ENCODE measurements around the gene DCLK2. TPM values are rescaled to one million over a fixed set of nuclear protein-coding genes. Genes with fewer than 3 reads are reported as not detected.
A peak's percentile ranks its signal among the peaks of the same experiment; 100 is the strongest.

The DCLK2 gene
- total and polyA plus RNA-seq, 2 of the 8 experiments (the other 6 are each of a cell fraction or from before 2014, with no cell fraction given) = 0.32 to 0.37 TPM

DNA sequence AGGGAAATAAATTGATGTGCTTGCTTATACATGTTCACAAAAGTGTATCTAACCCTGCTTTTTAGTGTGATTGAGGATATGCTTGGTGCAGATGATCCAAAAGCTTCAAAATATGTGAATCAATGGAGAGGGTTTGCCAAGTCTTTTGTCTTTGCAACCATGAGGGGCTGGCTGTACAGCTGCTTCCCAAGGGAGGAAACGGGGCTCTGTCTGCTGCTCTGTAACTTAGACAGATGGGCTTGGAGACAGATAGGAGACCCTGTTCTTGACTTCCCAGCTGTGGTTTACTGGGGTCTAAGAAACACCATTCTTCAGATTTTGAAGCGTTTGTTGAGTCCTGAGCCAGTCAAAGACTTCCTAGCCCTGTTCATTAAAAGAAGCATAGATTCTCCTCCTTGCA, 152.3 kb downstream of the DCLK2 start:
- no peak overlapping the region for H2BK5ac ChIP-seq (ENCODE audit: low read depth, low read length)
- H4K91ac ChIP-seq (replicated peaks; ENCODE audit: insufficient read length, low read length) = no peak overlapping the region
- H3K4me3 ChIP-seq (ENCODE audit: extremely low read depth in 1 of 4, insufficient read depth in 2 of 4, low read depth in 3 of 4, low read length in 4 of 4) = no peak overlapping the region
- no peak overlapping the region for H3K56ac ChIP-seq (replicated peaks; ENCODE audit: insufficient read length, low read depth, low read length)
- no peak overlapping the region for H2BK120ac ChIP-seq (replicated peaks; ENCODE audit: low read depth, low read length)
- H3K4me2 ChIP-seq (ENCODE audit: insufficient read depth in 1 of 2, low read depth in 2 of 2, low read length in 2 of 2) = no peak overlapping the region
- H2AFZ ChIP-seq (ENCODE audit: low read length) = no peak overlapping the region
- FAIRE-seq (no peak), DNase-seq (ENCODE audit: low read depth in 1 of 2, low spot score in 2 of 2) (no peak)
- no peaks in the 10 kb centered on the region for H3K9me3 ChIP-seq (ENCODE audit: insufficient read depth in 2 of 2, low read depth in 1 of 2, low read length in 1 of 2)
- H3K79me2 ChIP-seq (ENCODE audit: control insufficient read depth in 1 of 2, insufficient read depth in 2 of 2, low read length in 2 of 2) = no peaks in the 10 kb centered on the region
- no peak overlapping the region for H4K8ac ChIP-seq (ENCODE audit: extremely low read depth, insufficient read depth, low read length)
- no peaks in the 10 kb centered on the region for H3K27me3 ChIP-seq (replicated peaks in 1 of 4; ENCODE audit: control insufficient read depth in 3 of 4, extremely low read depth in 1 of 4, insufficient read depth in 3 of 4, low read length in 3 of 4)
- no peak overlapping the region for H3K9ac ChIP-seq (replicated peaks in 1 of 4; ENCODE audit: extremely low read depth in 1 of 4, low read depth in 3 of 4, low read length in 3 of 4)
- no peak overlapping the region for H2BK12ac ChIP-seq (ENCODE audit: low read depth, low read length)
- no peak overlapping the region for H3K4ac ChIP-seq (replicated peaks; ENCODE audit: insufficient read length, low read depth, low read length)
- ChIA-PET CTCF (ENCODE audit: partially characterized antibody) (interaction anchor here (0.8 to 3.4 kb wide), 5 partner anchors 10 to 232 kb away, joined by 3 to 22 read pairs (median 4); no protein-coding TSS in a partner anchor), POLR2A (ENCODE audit: partially characterized antibody) (no interaction called here)
- TF ChIP-seq HDAC6 (IDR thresholded peaks at IDR 0.05; ENCODE audit: low read depth, low read length) (no peak), CHD2 (IDR thresholded peaks at IDR 0.05; ENCODE audit: low read length) (no peak), JUN (IDR thresholded peaks at IDR 0.05; ENCODE audit: low read depth, low read length) (no peak), BRCA1 (IDR thresholded peaks at IDR 0.05; ENCODE audit: low read depth, low read length) (no peak), RAD21 (IDR thresholded peaks at IDR 0.05 in 1 of 2, conservative IDR thresholded peaks at IDR 0.05 in 1 of 2; ENCODE audit: low read depth in 2 of 2, low read length in 2 of 2) (no peak), SP4 (IDR thresholded peaks at IDR 0.05; ENCODE audit: low read length) (no peak), SAP30 (IDR thresholded peaks at IDR 0.05; ENCODE audit: insufficient read depth, insufficient replicate concordance, low read length) (no peak), MAFK (IDR thresholded peaks at IDR 0.05; ENCODE audit: low read depth, low read length) (no peak), TAF1 (IDR thresholded peaks at IDR 0.05; ENCODE audit: low read depth, low read length) (no peak), ZNF274 (IDR thresholded peaks at IDR 0.05; ENCODE audit: borderline replicate concordance, extremely low read depth, low read length) (no peak), TCF12 (IDR thresholded peaks at IDR 0.05; ENCODE audit: low read depth, low read length) (no peak), SIX5 (IDR thresholded peaks at IDR 0.05; ENCODE audit: low read depth, low read length) (no peak), GTF2F1 (IDR thresholded peaks at IDR 0.05; ENCODE audit: borderline replicate concordance, low read depth, low read length) (no peak), SP1 (IDR thresholded peaks at IDR 0.05; ENCODE audit: low read depth, low read length) (no peak), CEBPB (IDR thresholded peaks at IDR 0.05; ENCODE audit: low read depth, low read length) (no peak), SRF (IDR thresholded peaks at IDR 0.05; ENCODE audit: low read depth, low read length) (no peak), CREB1 (IDR thresholded peaks at IDR 0.05) (no peak)
- H3K18ac ChIP-seq (ENCODE audit: extremely low read depth, low read length) = 0 out of 2 replicates have a peak overlapping the region, but pooled peaks have one; percentile 13
- no peaks in the 10 kb centered on the region for H3K36me3 ChIP-seq (ENCODE audit: control insufficient read depth in 2 of 4, insufficient read depth in 4 of 4, low read length in 3 of 4)
- H4K5ac ChIP-seq (ENCODE audit: insufficient read length, low read depth, low read length) = no peak overlapping the region
- WGBS, 2 experiments (ENCODE audit: extremely low coverage in 1 of 2, insufficient coverage in 1 of 2, insufficient read length in 1 of 2, insufficient replicate concordance in 2 of 2, low coverage in 1 of 2, low lambda C conversion rate in 2 of 2, missing lambda C conversion rate in 1 of 2) = 82% methylated on average over 2 of the region's 2 CpGs; no CpG with 5 or more reads in 1 of the 2 experiments
- H4K20me1 ChIP-seq (replicated peaks in 1 of 2; ENCODE audit: control insufficient read depth in 1 of 2, insufficient read depth in 2 of 2, low read length in 2 of 2) = no peaks in the 10 kb centered on the region
- H2BK15ac ChIP-seq (ENCODE audit: low read length) = no peak overlapping the region
- H2BK20ac ChIP-seq (ENCODE audit: low read length) = no peak overlapping the region
- peaks cover 0 to 8% (median under 1%) of the 10 kb centered on the region in 4 experiments; a peak in 2 of 7 replicates for H3K4me1 ChIP-seq (replicated peaks in 1 of 4; ENCODE audit: control insufficient read depth in 3 of 4, insufficient read depth in 4 of 4, low read length in 3 of 4)
- H3K23me2 ChIP-seq (ENCODE audit: low read depth, low read length) = no peaks in the 10 kb centered on the region
- no peak overlapping the region for H3K23ac ChIP-seq (ENCODE audit: insufficient read length)
- no peak overlapping the region for H3K14ac ChIP-seq (ENCODE audit: insufficient read length)
- H3K27ac ChIP-seq (ENCODE audit: low read depth, low read length) = no peak overlapping the region
- no peak overlapping the region for H2AK5ac ChIP-seq (ENCODE audit: low read depth, low read length)
- no peaks in the 10 kb centered on the region for H3K79me1 ChIP-seq (ENCODE audit: low read depth, low read length)
